ENCODE measurements around the gene PLXNB2.

GRCh38 chr22:50259302-50259701 lies 48.1 kb downstream of the PLXNB2 start:
- TF ChIP-seq, protein P1, sequence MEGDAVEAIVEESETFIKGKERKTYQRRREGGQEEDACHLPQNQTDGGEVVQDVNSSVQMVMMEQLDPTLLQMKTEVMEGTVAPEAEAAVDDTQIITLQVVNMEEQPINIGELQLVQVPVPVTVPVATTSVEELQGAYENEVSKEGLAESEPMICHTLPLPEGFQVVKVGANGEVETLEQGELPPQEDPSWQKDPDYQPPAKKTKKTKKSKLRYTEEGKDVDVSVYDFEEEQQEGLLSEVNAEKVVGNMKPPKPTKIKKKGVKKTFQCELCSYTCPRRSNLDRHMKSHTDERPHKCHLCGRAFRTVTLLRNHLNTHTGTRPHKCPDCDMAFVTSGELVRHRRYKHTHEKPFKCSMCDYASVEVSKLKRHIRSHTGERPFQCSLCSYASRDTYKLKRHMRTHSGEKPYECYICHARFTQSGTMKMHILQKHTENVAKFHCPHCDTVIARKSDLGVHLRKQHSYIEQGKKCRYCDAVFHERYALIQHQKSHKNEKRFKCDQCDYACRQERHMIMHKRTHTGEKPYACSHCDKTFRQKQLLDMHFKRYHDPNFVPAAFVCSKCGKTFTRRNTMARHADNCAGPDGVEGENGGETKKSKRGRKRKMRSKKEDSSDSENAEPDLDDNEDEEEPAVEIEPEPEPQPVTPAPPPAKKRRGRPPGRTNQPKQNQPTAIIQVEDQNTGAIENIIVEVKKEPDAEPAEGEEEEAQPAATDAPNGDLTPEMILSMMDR (conservative IDR thresholded peaks at IDR 0.05 in 1 of 2, IDR thresholded peaks at IDR 0.05 in 1 of 2; ENCODE audit: low read depth in 1 of 2, low read length in 2 of 2) = no peak
- no peak for TF ChIP-seq EZH2 (IDR thresholded peaks at IDR 0.05; ENCODE audit: low read length, missing control alignments)
